Activated naive CD4-positive, alpha-beta T cell treated with anti-CD3 and anti-CD28 coated beads, Interleukin-2, amount 10 ng/mL, durations not matched to agents 7 days and 5 days (primary cell): ENCODE results near the gene CPNE4.

Source experiments
- CTCF ChIA-PET: fragments of 350-600 bp; sonication (Branson Sonifier 250); formaldehyde crosslinking; loops from one replicate; lab custom pipeline; 2021; ENCODE audit warnings: antibody characterized with exemption; lab: Charles Lee
- DNase-seq: peaks from one replicate; pipeline ENCODE4 v3.0.0-alpha.2; 2020
- H3K27ac Mint-ChIP-seq: one replicate; pipeline ENCODE4 v1.8.0; 2021; ENCODE audit warnings: mild to moderate bottlenecking, moderate library complexity, mixed read lengths
- H3K27me3 Mint-ChIP-seq: one replicate; pipeline ENCODE4 v1.8.0; 2021; ENCODE audit warnings: mild to moderate bottlenecking, mixed read lengths
- H3K36me3 Mint-ChIP-seq: one replicate; pipeline ENCODE4 v1.8.0; 2021; ENCODE audit warnings: mixed read lengths
- H3K4me1 Mint-ChIP-seq: one replicate; pipeline ENCODE4 v1.8.0; 2021; ENCODE audit warnings: mixed read lengths
- H3K4me3 Mint-ChIP-seq: one replicate; pipeline ENCODE4 v1.8.0; 2021; ENCODE audit warnings: mild to moderate bottlenecking, moderate library complexity, mixed read lengths
- H3K9me3 Mint-ChIP-seq: one replicate; pipeline ENCODE4 v1.8.0; 2021; ENCODE audit warnings: mixed read lengths

CPNE4 gene

DNA sequence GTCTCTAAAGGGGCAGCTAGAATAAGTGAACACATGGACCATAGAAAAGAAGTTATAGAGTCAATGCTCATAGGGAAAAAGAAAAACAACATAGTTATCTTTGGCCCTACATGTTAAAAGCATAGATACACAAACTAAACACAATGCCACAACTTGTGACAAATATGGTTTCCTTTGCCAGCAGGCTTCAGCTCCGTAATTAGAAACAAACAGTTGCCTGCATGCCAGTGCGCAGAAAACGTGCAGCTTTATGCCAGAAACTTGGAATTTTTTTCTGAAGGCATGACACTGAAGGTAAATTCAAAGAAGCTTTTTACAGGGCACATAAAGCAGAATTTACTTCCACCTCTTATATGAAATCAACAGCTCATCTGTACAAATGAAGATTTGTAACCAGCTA lies 2.2 kb upstream of the CPNE4 start:
- H3K4me1 Mint-ChIP-seq, result peaks cover 10% of the 10 kb centered on the region
- peaks cover 33% of the 10 kb centered on the region for H3K27me3 Mint-ChIP-seq
- CTCF ChIA-PET, result interaction anchor here (1.1 to 3.3 kb wide), 3 partner anchors 7 to 361 kb away, joined by 3 to 15 read pairs (median 4); no protein-coding TSS in a partner anchor
- H3K36me3 Mint-ChIP-seq, result no peaks in the 10 kb centered on the region
- H3K4me3 Mint-ChIP-seq, result no peak overlapping the region
- H3K27ac Mint-ChIP-seq, result no peak overlapping the region
- no peaks in the 10 kb centered on the region for H3K9me3 Mint-ChIP-seq
- DNase-seq, result no peak

DNA sequence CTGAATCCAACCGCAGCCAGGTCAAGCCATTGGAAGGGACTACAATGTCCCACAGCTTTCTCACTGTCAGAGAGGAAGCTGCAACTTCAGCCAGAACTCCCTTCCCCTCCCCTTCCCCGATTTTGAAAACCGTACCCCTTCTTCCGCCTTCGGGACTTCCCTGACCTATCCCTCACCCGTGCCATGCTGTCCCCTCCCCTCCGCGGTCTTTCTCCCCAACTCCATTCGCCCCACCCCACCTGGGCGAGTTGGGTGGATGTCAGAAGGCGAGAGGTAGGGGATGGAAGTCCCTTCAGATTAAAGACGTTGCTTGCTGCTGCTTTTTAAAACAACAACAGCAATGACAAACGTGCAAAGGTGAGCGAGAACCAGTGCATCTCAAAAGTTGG lies 723 bp downstream of the CPNE4 start:
- H3K4me3 Mint-ChIP-seq, result no peak overlapping the region
- CTCF ChIA-PET, result interaction anchor here (1.1 to 1.7 kb wide), 4 partner anchors 40 to 1276 kb away, joined by 3 to 7 read pairs (median 4); no protein-coding TSS in a partner anchor
- no peaks in the 10 kb centered on the region for H3K36me3 Mint-ChIP-seq

DNA sequence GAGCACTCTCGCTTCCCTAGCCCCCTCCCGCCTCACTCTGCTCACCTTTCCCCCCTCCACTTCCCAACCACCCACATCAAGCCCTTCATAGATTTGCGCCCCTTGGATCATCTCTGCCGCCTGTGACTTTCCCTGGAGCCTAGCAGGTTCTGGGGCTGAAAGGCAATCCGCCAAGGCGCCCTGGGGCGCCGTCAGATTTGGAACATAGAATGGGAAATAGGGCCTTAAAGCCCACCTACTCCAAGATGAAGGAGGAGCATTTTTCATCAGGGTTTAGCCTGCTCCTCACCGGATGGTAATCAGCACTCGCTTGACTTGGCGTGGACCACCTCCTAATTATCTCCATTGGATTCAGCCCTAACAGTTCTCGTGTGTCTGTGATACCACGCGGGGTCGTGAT lies 1.3 kb downstream of the CPNE4 start:
- CTCF ChIA-PET, result interaction anchor here (1.0 kb wide), 1 partner anchor 239 kb away, joined by 3 read pairs; no protein-coding TSS in a partner anchor
- no peak overlapping the region for H3K4me3 Mint-ChIP-seq
- DNase-seq, result no peak
- H3K27ac Mint-ChIP-seq, result no peak overlapping the region
- H3K36me3 Mint-ChIP-seq, result no peaks in the 10 kb centered on the region
- H3K4me1 Mint-ChIP-seq, result peaks cover 10% of the 10 kb centered on the region
- H3K9me3 Mint-ChIP-seq, result no peaks in the 10 kb centered on the region
- H3K27me3 Mint-ChIP-seq, result peaks cover 38% of the 10 kb centered on the region

More for the DNA sequence above, 723 bp downstream of the CPNE4 start:
- DNase-seq, result no peak
- Mint-ChIP-seq H3K27ac (no peak overlapping the region), H3K4me1 (peaks cover 10% of the 10 kb centered on the region), H3K9me3 (no peaks in the 10 kb centered on the region), H3K27me3 (peaks cover 37% of the 10 kb centered on the region)

DNA sequence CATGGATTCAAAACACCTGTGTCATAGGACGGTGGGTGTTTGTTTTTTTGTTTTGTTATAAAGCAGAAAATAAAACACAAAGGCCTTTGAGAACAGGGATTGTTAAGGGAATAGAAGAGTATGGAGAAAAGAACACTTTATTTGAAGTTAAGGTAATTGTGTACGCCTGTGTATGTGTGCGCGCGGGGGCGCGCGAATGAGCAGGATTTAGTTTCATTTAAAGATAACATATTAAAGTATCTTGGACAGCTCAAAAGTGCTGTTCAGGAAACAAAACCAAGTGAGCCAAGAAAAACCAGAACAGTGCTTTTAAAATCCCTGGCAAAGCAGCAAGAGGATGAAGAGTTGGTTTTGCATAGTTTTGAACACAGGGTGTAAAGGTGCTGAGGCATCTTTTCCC lies 1.9 kb downstream of the CPNE4 start:
- Mint-ChIP-seq H3K4me3 (no peak overlapping the region), H3K9me3 (no peaks in the 10 kb centered on the region), H3K27ac (no peak overlapping the region), H3K4me1 (peaks cover 10% of the 10 kb centered on the region), H3K36me3 (no peaks in the 10 kb centered on the region), H3K27me3 (peaks cover 38% of the 10 kb centered on the region)
- no peak for DNase-seq
- CTCF ChIA-PET, result interaction anchor here (1.0 kb wide), 1 partner anchor 239 kb away, joined by 3 read pairs; no protein-coding TSS in a partner anchor

DNA sequence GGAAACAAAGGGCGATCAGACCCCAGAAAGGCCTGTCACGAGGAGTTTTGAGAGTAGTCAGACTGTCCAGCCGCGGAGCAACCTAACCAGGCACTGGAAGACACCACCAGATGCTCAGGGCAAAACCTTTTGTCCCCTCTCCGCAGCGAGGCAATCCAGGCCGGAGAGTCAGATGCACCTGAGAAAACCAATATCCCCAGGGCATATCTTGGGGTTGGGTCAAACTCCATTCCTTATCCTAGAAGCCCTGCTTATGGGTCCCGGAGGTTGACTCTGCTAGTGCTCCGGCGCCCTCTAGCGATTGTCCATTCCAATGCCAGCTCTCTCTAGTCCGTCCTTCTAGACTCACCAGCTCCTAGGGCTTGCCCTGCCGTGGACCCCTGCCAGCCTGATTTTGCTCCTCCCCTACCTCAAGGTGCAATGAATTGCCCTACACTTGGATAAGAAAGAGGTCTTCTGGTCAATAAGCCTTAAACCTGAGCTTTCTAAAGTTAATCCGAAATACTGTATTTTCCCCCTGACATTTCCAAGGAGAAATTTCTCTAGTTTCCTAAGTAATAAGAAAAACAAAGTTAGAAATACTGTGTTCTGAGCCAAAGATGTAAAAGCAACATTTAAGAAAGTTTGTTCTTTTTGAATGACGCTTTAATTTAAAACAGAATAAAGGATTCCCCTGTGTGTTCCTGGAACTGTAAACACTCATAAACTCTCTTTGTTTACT lies 5.5 kb downstream of the CPNE4 start:
- H3K36me3 Mint-ChIP-seq, result no peaks in the 10 kb centered on the region
- CTCF ChIA-PET, result interaction anchor here (0.6 to 3.0 kb wide), 11 partner anchors 9 to 997 kb away, joined by 3 to 27 read pairs (median 4); no protein-coding TSS in a partner anchor
- H3K27me3 Mint-ChIP-seq, result peaks cover 25% of the 10 kb centered on the region

DNA sequence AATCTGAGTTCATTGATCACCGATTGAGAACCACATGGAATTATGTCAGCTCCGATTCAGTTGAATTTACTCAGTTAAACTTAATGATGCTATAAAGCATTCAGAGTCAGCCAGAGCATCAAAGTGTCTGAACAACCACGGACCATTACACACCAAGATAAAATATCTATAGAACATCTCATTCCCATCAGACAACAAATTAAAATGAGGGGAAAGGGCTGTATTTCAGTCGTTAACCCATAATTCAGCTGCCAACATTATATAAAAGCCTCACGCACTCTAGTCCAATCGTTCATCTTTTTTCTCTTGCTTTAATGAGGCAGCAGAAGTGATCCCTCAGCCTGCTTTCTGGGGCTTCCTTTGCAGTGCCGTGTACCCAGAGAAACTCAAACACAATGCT lies 11.9 kb downstream of the CPNE4 start:
- no peak overlapping the region for H3K4me3 Mint-ChIP-seq
- H3K36me3 Mint-ChIP-seq, result no peaks in the 10 kb centered on the region
- no peak overlapping the region for H3K27ac Mint-ChIP-seq
- no peaks in the 10 kb centered on the region for H3K9me3 Mint-ChIP-seq
- no peak for DNase-seq
- H3K27me3 Mint-ChIP-seq, result peaks cover under 1% of the 10 kb centered on the region
- no peaks in the 10 kb centered on the region for H3K4me1 Mint-ChIP-seq
- CTCF ChIA-PET, result no interaction called here

More for the DNA sequence above, 5.5 kb downstream of the CPNE4 start:
- Mint-ChIP-seq H3K27ac (no peak overlapping the region), H3K4me3 (no peak overlapping the region), H3K4me1 (peaks cover 2% of the 10 kb centered on the region), H3K9me3 (no peaks in the 10 kb centered on the region)
- peak; percentile 78 for DNase-seq

DNA sequence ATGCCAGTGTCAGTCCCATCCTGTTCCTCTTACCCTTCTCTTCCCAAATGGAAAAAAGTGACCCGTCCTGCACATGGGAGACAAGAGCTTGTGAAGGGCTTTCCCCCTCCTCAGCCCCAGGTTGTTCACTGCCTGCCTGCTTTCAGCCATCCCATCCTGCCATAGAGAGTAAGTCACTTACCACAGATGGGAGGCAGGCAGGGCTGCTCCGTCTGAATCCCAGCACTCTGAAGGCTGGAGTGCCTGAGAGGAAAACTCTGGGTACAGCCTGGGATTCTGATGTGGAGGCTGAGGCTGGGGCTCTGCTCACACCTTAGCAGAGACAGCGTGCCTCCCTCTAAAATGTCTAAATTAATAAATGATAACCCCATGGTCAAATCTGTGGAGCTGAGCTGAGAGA lies 14.8 kb downstream of the CPNE4 start:
- no peak overlapping the region for H3K4me3 Mint-ChIP-seq
- H3K27ac Mint-ChIP-seq, result no peak overlapping the region
- no peaks in the 10 kb centered on the region for H3K36me3 Mint-ChIP-seq
- no peaks in the 10 kb centered on the region for H3K4me1 Mint-ChIP-seq
- CTCF ChIA-PET, result no interaction called here
- H3K27me3 Mint-ChIP-seq, result peaks cover 10% of the 10 kb centered on the region
- DNase-seq, result no peak
- H3K9me3 Mint-ChIP-seq, result no peaks in the 10 kb centered on the region

DNA sequence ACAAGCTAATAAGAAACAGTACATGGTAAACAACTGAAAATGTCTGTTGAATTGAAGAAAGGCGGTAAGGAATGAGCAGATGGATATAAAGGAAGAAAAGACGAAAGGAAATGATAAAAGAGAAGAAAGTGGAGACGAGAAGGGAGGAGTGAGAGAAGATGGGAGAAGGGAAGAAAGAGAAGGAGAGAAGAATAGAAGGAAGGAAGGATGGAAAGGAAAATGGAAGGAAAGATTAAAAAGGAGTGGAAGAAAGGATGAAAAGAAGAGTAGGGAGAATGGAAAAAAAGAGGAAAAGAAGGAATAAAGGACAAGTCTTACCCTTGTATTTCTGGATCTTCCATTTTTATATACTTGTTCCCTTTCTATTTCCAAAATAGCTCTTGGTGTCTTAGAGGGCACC lies 17.7 kb downstream of the CPNE4 start:
- Mint-ChIP-seq H3K36me3 (no peaks in the 10 kb centered on the region), H3K4me3 (no peak overlapping the region), H3K27me3 (peaks cover 10% of the 10 kb centered on the region), H3K9me3 (no peaks in the 10 kb centered on the region), H3K4me1 (no peaks in the 10 kb centered on the region), H3K27ac (no peak overlapping the region)
- no peak for DNase-seq
- CTCF ChIA-PET, result no interaction called here

DNA sequence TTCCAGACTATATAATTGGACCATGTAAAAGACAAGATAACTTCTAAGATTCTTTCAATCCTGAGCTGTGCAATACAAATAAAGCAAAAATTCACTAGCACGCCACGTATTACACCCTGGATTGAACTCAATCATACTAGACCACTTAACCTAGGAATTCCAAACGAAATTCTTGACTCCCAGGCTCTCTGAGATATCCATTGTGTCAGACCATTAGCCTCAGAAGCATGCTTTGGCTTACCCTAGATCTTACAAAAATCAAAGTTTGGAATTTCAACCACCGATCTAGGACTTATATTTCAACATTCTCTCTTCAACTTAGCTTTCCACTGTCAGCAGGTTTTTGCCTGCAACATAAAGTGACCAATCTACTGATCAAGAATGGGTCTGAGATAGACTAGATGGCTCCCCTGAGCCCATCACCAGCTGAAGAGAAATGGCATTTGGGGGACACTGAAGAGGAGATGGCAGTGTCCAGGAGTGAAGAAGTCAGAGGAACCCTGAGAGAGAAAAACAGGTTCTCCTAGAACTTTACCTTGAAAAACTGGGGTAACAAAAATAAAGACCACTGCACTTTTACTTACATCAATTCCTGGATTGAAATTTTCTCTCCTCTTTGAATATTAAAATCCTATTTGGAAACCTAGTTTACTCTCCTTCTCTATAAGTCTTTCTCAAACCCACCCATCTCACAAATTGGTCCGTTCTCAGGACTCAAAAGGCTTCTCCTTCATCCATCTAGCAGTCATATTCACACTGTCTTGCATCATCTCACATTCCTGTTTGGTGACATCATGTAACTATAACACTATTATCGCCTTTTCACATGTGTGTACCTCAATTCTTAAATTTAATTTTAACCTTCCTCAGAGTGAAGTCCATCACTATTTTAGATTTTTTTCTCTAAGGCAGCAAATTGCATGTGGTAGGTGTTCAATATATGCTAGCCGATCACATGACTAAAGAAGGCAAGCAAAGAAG lies 18.5 kb downstream of the CPNE4 start:
- Mint-ChIP-seq H3K36me3 (no peaks in the 10 kb centered on the region), H3K9me3 (no peaks in the 10 kb centered on the region), H3K27me3 (peaks cover 10% of the 10 kb centered on the region), H3K4me1 (no peaks in the 10 kb centered on the region), H3K4me3 (no peak overlapping the region), H3K27ac (no peak overlapping the region)
- CTCF ChIA-PET, result no interaction called here
- DNase-seq, result no peak

DNA sequence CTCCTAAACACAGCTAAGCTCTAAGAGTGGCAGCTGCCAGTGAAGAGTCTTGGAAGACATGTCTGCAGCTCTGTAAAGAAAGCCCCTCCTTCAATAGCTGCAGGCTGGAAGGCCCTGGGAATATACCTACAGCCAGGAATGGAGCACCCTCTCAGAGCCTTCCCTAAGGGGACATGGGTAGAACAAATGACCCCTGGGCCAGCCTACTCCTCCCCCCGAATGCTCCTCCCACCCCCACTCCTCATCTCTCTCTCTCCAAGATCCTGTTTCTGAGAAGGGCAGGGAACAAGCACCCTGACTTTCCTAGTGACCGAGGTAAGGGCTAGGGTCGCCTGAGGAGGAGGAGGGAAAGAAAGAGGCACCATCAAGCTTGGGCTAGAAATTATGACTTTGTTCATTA lies 20.7 kb downstream of the CPNE4 start:
- H3K4me1 Mint-ChIP-seq, result no peaks in the 10 kb centered on the region

DNA sequence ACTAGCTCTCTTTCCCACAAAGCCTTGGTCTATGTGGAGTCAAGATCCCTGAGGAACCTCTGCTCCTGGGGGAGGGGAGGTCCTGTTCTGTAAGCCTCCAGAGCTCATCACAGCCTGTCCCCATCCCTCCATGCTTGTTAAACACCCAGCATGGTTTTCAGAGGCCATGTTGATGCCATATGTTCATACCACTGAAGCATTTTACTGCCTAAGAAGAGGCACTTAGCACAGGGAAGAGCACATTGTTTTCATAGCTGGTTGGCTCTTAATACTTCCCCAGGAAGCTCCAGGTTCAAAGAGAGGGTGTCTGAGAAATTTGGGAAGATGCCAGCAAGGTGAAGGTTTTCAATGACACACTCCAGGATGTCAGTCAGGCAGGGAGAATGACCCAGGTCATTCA lies 25.6 kb downstream of the CPNE4 start:
- Mint-ChIP-seq H3K27ac (no peak overlapping the region), H3K9me3 (no peaks in the 10 kb centered on the region), H3K27me3 (no peaks in the 10 kb centered on the region), H3K4me3 (no peak overlapping the region), H3K4me1 (no peaks in the 10 kb centered on the region), H3K36me3 (no peaks in the 10 kb centered on the region)
- CTCF ChIA-PET, result interaction anchor here (0.6 to 2.1 kb wide), 2 partner anchors 26 to 758 kb away, joined by 3 to 5 read pairs; partner anchors contain the start of gene CPNE4
- no peak for DNase-seq

More for the DNA sequence above, 20.7 kb downstream of the CPNE4 start:
- Mint-ChIP-seq H3K27ac (no peak overlapping the region), H3K27me3 (peaks cover 10% of the 10 kb centered on the region), H3K36me3 (no peaks in the 10 kb centered on the region), H3K9me3 (no peaks in the 10 kb centered on the region), H3K4me3 (no peak overlapping the region)
- DNase-seq, result no peak
- CTCF ChIA-PET, result no interaction called here

DNA sequence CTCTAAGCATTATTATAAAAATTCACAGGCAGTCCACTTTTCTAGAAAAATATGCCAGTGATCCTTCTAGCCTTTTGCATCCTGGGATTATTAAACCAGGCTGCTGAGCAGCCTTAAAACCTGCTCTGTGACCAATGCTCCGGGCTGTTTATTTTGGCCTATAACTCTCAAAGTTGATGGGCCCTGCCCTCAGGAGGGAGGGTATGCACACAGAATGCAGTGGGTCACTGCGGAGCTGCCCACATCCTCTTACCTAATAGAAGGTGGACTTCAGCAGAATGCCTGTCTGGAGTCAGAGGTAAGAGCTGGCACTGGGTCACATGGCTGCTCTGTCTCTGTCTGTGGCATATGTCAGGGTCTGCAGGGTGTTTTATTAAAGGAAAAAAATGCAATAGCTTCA lies 26.0 kb downstream of the CPNE4 start:
- no peak for DNase-seq
- CTCF ChIA-PET, result interaction anchor here (0.6 to 2.1 kb wide), 3 partner anchors 26 to 758 kb away, joined by 3 to 5 read pairs (median 3); partner anchors contain the start of gene CPNE4
- H3K9me3 Mint-ChIP-seq, result no peaks in the 10 kb centered on the region
- no peaks in the 10 kb centered on the region for H3K4me1 Mint-ChIP-seq
- H3K4me3 Mint-ChIP-seq, result no peak overlapping the region
- H3K27ac Mint-ChIP-seq, result no peak overlapping the region
- H3K36me3 Mint-ChIP-seq, result no peaks in the 10 kb centered on the region
- H3K27me3 Mint-ChIP-seq, result no peaks in the 10 kb centered on the region

DNA sequence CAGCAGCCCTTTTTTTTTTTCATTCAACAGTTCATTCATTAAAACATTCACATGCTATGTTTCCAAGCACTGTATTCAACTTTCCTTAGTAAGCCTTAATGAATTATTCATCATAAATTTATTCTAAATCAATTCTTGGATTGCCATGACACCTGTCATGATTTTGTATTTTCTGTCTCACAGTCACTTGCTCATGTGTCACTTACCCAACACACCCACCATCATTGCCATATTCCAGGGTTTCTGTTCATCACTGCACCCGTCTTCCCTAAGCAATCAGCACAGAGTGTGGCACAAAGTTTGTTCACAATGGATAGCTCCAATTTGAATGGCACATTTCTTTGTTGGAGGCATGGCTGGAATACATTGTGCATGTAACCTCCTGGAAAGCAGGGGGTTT lies 27.2 kb downstream of the CPNE4 start:
- Mint-ChIP-seq H3K9me3 (no peaks in the 10 kb centered on the region), H3K27me3 (no peaks in the 10 kb centered on the region), H3K36me3 (no peaks in the 10 kb centered on the region), H3K4me3 (no peak overlapping the region), H3K27ac (no peak overlapping the region), H3K4me1 (no peaks in the 10 kb centered on the region)
- CTCF ChIA-PET, result interaction anchor here (1.2 kb wide), 2 partner anchors 8 to 31 kb away, joined by 3 read pairs; no protein-coding TSS in a partner anchor
- no peak for DNase-seq

DNA sequence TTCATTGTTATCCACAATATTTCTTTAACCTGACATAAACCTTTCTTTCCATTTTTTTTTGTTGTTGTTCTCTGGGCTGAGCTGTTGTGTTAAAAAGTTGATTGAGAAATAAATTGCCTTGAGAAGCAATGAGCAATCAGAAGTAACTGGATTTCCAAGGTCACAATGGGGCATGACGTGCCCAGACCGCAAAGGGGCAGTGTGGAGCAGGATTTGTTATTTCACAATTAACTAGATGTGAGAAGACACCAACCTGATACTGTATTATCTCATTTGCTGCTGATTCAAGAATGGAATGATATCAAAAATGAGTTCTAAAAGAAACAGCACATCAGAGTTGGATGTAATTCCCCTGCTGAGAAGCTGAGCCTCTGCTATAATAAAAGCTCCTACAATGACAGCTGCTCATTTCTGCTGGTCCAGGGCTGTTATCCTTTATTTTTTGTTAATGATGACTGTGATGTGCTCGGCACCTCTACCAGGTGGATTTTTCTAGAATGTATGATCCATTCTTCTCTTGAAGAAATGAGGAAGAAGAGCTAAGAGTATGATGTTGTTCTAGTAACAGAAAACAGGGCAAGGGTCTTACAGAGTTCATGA lies 28.1 kb downstream of the CPNE4 start:
- no peaks in the 10 kb centered on the region for H3K4me1 Mint-ChIP-seq
- H3K36me3 Mint-ChIP-seq, result no peaks in the 10 kb centered on the region
- no peak overlapping the region for H3K27ac Mint-ChIP-seq
- no peak overlapping the region for H3K4me3 Mint-ChIP-seq
- H3K9me3 Mint-ChIP-seq, result no peaks in the 10 kb centered on the region
- no peaks in the 10 kb centered on the region for H3K27me3 Mint-ChIP-seq
- peak; percentile 28 for DNase-seq
- CTCF ChIA-PET, result interaction anchor here (1.2 kb wide), 1 partner anchor 31 kb away, joined by 3 read pairs; no protein-coding TSS in a partner anchor
